GM12878 (cell line): ENCODE measurements around the gene CLN3. TPM values are rescaled to one million over a fixed set of nuclear protein-coding genes. Genes with fewer than 3 reads are reported as not detected.
A peak's percentile ranks its signal among the peaks of the same experiment; 100 is the strongest.

ENCODE experiments used
- ATAC-seq: fragments of 200-7000 bp; cut with Tn5 transposase; 3 replicates; pipeline ENCODE4 v1.9.1; 2020; ENCODE audit warnings: mild to moderate bottlenecking, moderate library complexity
- BruUV-seq: library from RNA; stranded (reverse); fragments of 400-500 nt; replicated peaks from 2 replicates; lab custom pipeline; 2021; lab: Mats Ljungman, UMichigan
- CTCF ChIA-PET: fragments of 300-600 bp; sonication (Branson Sonifier 250); formaldehyde crosslinking; extraction: SDS; loops from one replicate; lab custom pipeline; 2021; ENCODE audit warnings: inconsistent platforms; lab: Yijun Ruan, JAX
- POLR2A ChIA-PET: fragments of 350-600 bp; formaldehyde crosslinking; extraction: SDS; loops from one replicate; lab custom pipeline; 2021; ENCODE audit warnings: inconsistent platforms; lab: Charles Lee
- RAD21 ChIA-PET: fragments of 300-600 bp; sonication (Branson Sonifier 250); formaldehyde crosslinking; loops from one replicate; lab custom pipeline; 2023; ENCODE audit warnings: antibody characterized with exemption; ENCODE audit not compliant: unreplicated experiment; lab: Charles Lee
- SMC1A ChIA-PET: fragments of 300-600 bp; sonication (Branson Sonifier 250); formaldehyde crosslinking; loops from one replicate; lab custom pipeline; 2023; ENCODE audit not compliant: unreplicated experiment, uncharacterized antibody; lab: Charles Lee
- DNase-seq: peaks from one replicate; pipeline ENCODE4 v3.0.0-alpha.2; 2011; ENCODE audit warnings: low read depth, low spot score
- FAIRE-seq: peaks from 3 replicates; lab custom pipeline; 2011; peaks lifted over from hg19 to GRCh38; lab: Jason Lieb, UNC
- H2AFZ ChIP-seq: 2 replicates; pipeline ENCODE4 v1.6.0; 2011; ENCODE audit warnings: low read depth, low read length, control low read depth; ENCODE audit not compliant: control insufficient read depth
- H3K27ac ChIP-seq: 2 replicates; pipeline ENCODE4 v1.5.1; 2011; ENCODE audit warnings: control low read depth; ENCODE audit not compliant: control insufficient read depth, insufficient read depth
- H3K27me3 ChIP-seq, 2 experiments: replicated peaks in 1 of 2; 2 replicates each; pipeline versions ENCODE4 v1.6.0 to v1.6.1; 2011; ENCODE audit warnings: low read length in 1 of 2; ENCODE audit not compliant: control insufficient read depth in 2 of 2, insufficient read depth in 2 of 2
- H3K36me3 ChIP-seq, 2 experiments: 2 replicates each; pipeline ENCODE4 v1.5.1; 2011; ENCODE audit warnings: low read length in 1 of 2; ENCODE audit not compliant: control insufficient read depth in 2 of 2, insufficient read depth in 2 of 2
- H3K4me1 ChIP-seq: 2 replicates; pipeline ENCODE4 v1.6.1; 2011; ENCODE audit warnings: mild to moderate bottlenecking, low read length, moderate library complexity, mixed read lengths; ENCODE audit not compliant: control insufficient read depth, insufficient read depth
- H3K4me2 ChIP-seq: 2 replicates; pipeline ENCODE4 v1.6.0; 2011; ENCODE audit warnings: control low read depth; ENCODE audit not compliant: control insufficient read depth, insufficient read depth
- H3K4me3 ChIP-seq: fragments of 200-600 bp; sonication (generic); 2 replicates; pipeline ENCODE4 v1.5.1; 2016
- H3K79me2 ChIP-seq: 2 replicates; pipeline ENCODE4 v1.6.0; 2011; ENCODE audit warnings: low read length; ENCODE audit not compliant: control insufficient read depth, insufficient read depth
- H3K9ac ChIP-seq: 2 replicates; pipeline ENCODE4 v1.8.0; 2011; ENCODE audit warnings: low read length, control low read depth, mixed read lengths; ENCODE audit not compliant: control insufficient read depth, insufficient read depth
- H3K9me3 ChIP-seq: replicated peaks from 3 replicates; pipeline ENCODE4 v1.5.1; 2011; ENCODE audit warnings: mild to moderate bottlenecking, low read length; ENCODE audit not compliant: control insufficient read depth, insufficient read depth
- H4K20me1 ChIP-seq: 2 replicates; pipeline ENCODE4 v1.6.0; 2011; ENCODE audit not compliant: control insufficient read depth, insufficient read depth
- BMI1 ChIP-seq: fragments of 450-650 bp; IDR thresholded peaks from 2 replicates; pipeline ENCODE4 v1.6.1; 2016; ENCODE audit warnings: mild to moderate bottlenecking, moderate library complexity, borderline replicate concordance
- GATAD2B ChIP-seq: fragments of 450-650 bp; conservative IDR thresholded peaks from 2 replicates; pipeline ENCODE4 v1.6.1; 2017; ENCODE audit warnings: low read depth, mild to moderate bottlenecking, moderate library complexity
- HSF1 ChIP-seq: fragments of 150-350 bp; IDR thresholded peaks from 2 replicates; pipeline ENCODE4 v1.6.1; 2014; ENCODE audit warnings: mild to moderate bottlenecking, low read depth, low read length
- IKZF2 ChIP-seq, 2 experiments: fragments of 450-650 bp; IDR thresholded peaks; 2 replicates each; pipeline ENCODE4 v1.6.1; 2017; ENCODE audit warnings: mild to moderate bottlenecking in 2 of 2, moderate library complexity in 2 of 2
- IRF4 ChIP-seq: IDR thresholded peaks from 2 replicates; pipeline ENCODE4 v1.6.1; 2011; ENCODE audit warnings: low read depth, low read length
- MYC ChIP-seq: IDR thresholded peaks from 2 replicates; pipeline ENCODE4 v1.6.1; 2011; ENCODE audit warnings: mild to moderate bottlenecking, low read length, moderate library complexity, inconsistent platforms; ENCODE audit not compliant: insufficient read depth, insufficient replicate concordance, insufficient read length, severe bottlenecking
- NFYB ChIP-seq: IDR thresholded peaks from 2 replicates; pipeline ENCODE4 v1.6.1; 2011; ENCODE audit warnings: low read depth, mild to moderate bottlenecking, low read length, improper control_type of control experiment, moderate library complexity; ENCODE audit not compliant: insufficient read depth
- NRF1 ChIP-seq: conservative IDR thresholded peaks from 2 replicates; pipeline ENCODE4 v1.6.1; 2011; ENCODE audit warnings: mild to moderate bottlenecking, low read depth, low read length, improper control_type of control experiment
- PAX8 ChIP-seq: fragments of 450-650 bp; IDR thresholded peaks from 2 replicates; pipeline ENCODE4 v1.6.1; 2017; ENCODE audit warnings: mild to moderate bottlenecking, moderate library complexity
- SIX5 ChIP-seq: IDR thresholded peaks from 2 replicates; pipeline ENCODE4 v1.6.1; 2011; ENCODE audit warnings: mild to moderate bottlenecking, low read depth, low read length, moderate library complexity; ENCODE audit not compliant: severe bottlenecking
- WGBS: methylation state at CpG from one replicate; pipeline ENCODE4 v1.1.6; 2016; ENCODE audit warnings: low lambda C conversion rate; ENCODE audit not compliant: insufficient replicate concordance, insufficient coverage; ENCODE audit errors: missing lambda C conversion rate; 5-methylcytosine and 5-hydroxymethylcytosine counted together
- in situ Hi-C: fragments of 300-500 bp; cut with MboI; formaldehyde crosslinking; loops from 9 replicates; pipeline ENCODE4 v1.14.3; 2018; ENCODE audit warnings: mixed read lengths
- intact Hi-C: fragments of 100-400 bp; cut with micrococcal nuclease; formaldehyde crosslinking; loops from one replicate; pipeline ENCODE4 v1.14.2; 2022; ENCODE audit not compliant: unreplicated experiment
- polyA plus RNA-seq, 11 experiments: library from polyadenylated mRNA; depleted of rRNA in 4 of 11; unstranded in 6 of 11; stranded (reverse) in 5 of 11; fragments of >200 nt; fragmentation: Nextera tagmentation in 4 of 11; fragmentation: Illumina TruSeq in 1 of 11; extraction: Ambion mirVana in 4 of 11; extraction: Trizol in 1 of 11; gene quantifications; 1 replicate in 1 of 11; 2 replicates in 10 of 11; pipeline versions ENCODE4 v1.2.1 to v1.2.3, GENCODE V29; 2011 to 2016; ENCODE audit warnings: inconsistent platforms in 2 of 11, missing spikeins in 2 of 11, low read depth in 1 of 11
- total RNA-seq, 4 experiments: library from RNA; depleted of rRNA in 3 of 4; stranded (reverse); fragments of >200 nt in 3 of 4; fragmentation: Illumina TruSeq in 1 of 4; extraction: Trizol in 1 of 4; gene quantifications; 2 replicates each; pipeline versions ENCODE4 v1.2.1 to v1.2.3, GENCODE V29; 2013 to 2021
- TF ChIP-seq, protein P1 (sequence below): fragments of 450-650 bp; conservative IDR thresholded peaks from 2 replicates; pipeline ENCODE4 v1.6.1; 2017; ENCODE audit warnings: mild to moderate bottlenecking, moderate library complexity
- TF ChIP-seq, protein P2 (sequence below): fragments of 450-650 bp; IDR thresholded peaks from 2 replicates; pipeline ENCODE4 v1.6.1; 2017; ENCODE audit warnings: mild to moderate bottlenecking

Gene CLN3
- total and polyA plus RNA-seq, 10 of the 15 experiments (the other 5 are each of a cell fraction or from before 2014, with no cell fraction given), result 2.3 to 25.0 (median 16.6) TPM

- TF ChIP-seq BMI1 (0 out of 2 replicates have a peak, but pooled peaks have one; percentile 2), IRF4 (0 out of 2 replicates have a peak, but pooled peaks have one; percentile 65), IKZF2 (IDR thresholded peaks at IDR 0.05) (peak; percentile 95 to 96), NFYB (peak; percentile 36; the same call in 1 of the 2 replicates)
- TF ChIP-seq, protein P1, sequence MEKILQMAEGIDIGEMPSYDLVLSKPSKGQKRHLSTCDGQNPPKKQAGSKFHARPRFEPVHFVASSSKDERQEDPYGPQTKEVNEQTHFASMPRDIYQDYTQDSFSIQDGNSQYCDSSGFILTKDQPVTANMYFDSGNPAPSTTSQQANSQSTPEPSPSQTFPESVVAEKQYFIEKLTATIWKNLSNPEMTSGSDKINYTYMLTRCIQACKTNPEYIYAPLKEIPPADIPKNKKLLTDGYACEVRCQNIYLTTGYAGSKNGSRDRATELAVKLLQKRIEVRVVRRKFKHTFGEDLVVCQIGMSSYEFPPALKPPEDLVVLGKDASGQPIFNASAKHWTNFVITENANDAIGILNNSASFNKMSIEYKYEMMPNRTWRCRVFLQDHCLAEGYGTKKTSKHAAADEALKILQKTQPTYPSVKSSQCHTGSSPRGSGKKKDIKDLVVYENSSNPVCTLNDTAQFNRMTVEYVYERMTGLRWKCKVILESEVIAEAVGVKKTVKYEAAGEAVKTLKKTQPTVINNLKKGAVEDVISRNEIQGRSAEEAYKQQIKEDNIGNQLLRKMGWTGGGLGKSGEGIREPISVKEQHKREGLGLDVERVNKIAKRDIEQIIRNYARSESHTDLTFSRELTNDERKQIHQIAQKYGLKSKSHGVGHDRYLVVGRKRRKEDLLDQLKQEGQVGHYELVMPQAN, result no peak
Measured at GRCh38 chr16:28494121-28494851, 2.4 kb upstream of the CLN3 start, which contains the start of gene APOBR (continued).

- WGBS, result 21% methylated on average over 4 of the region's 4 CpGs
- no peak for ATAC-seq
- BruUV-seq, result no TSS peak
- peak overlapping the region; percentile 86 for H3K9ac ChIP-seq
- no peaks in the 10 kb centered on the region for H3K27me3 ChIP-seq
- POLR2A ChIA-PET, result interaction anchor here (1.4 to 1.5 kb wide), 2 partner anchors 21 to 64 kb away, joined by 3 to 8 read pairs; no protein-coding TSS in a partner anchor
- no peaks in the 10 kb centered on the region for H3K9me3 ChIP-seq
- TF ChIP-seq SIX5, result no peak
- TF ChIP-seq GATAD2B, result no peak
- TF ChIP-seq HSF1, result no peak
- TF ChIP-seq PAX8, result 0 out of 2 replicates have a peak, but pooled peaks have one; percentile 7
- no peak for TF ChIP-seq MYC
- no peak for TF ChIP-seq NRF1
- TF ChIP-seq, protein P2, sequence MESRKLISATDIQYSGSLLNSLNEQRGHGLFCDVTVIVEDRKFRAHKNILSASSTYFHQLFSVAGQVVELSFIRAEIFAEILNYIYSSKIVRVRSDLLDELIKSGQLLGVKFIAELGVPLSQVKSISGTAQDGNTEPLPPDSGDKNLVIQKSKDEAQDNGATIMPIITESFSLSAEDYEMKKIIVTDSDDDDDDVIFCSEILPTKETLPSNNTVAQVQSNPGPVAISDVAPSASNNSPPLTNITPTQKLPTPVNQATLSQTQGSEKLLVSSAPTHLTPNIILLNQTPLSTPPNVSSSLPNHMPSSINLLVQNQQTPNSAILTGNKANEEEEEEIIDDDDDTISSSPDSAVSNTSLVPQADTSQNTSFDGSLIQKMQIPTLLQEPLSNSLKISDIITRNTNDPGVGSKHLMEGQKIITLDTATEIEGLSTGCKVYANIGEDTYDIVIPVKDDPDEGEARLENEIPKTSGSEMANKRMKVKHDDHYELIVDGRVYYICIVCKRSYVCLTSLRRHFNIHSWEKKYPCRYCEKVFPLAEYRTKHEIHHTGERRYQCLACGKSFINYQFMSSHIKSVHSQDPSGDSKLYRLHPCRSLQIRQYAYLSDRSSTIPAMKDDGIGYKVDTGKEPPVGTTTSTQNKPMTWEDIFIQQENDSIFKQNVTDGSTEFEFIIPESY, result no peak
- TF ChIP-seq, all 136 proteins: peak for 1
- H2AFZ ChIP-seq, result peak overlapping the region; percentile 95
- H3K36me3 ChIP-seq, result peaks cover 0 to 2% of the 10 kb centered on the region in 2 experiments; a peak in 1 of 4 replicates
- peaks cover 6% of the 10 kb centered on the region for H3K79me2 ChIP-seq
- H3K4me2 ChIP-seq, result peak overlapping the region; percentile 40
- in situ Hi-C loops, result no loop called here
- peak overlapping the region; percentile 97 for H3K27ac ChIP-seq
- SMC1A ChIA-PET, result interaction anchor here (0.9 to 1.0 kb wide), 2 partner anchors 18 to 63 kb away, joined by 3 read pairs; no protein-coding TSS in a partner anchor
- H4K20me1 ChIP-seq, result no peaks in the 10 kb centered on the region
- DNase-seq (no peak), FAIRE-seq (no peak)
- peaks cover 38% of the 10 kb centered on the region for H3K4me1 ChIP-seq
- intact Hi-C loops, result loop anchor here (5.0 to 10.0 kb wide), 2 partner anchors 60 to 432 kb away; partner anchors contain the start of genes RABEP2 and SGF29
- CTCF ChIA-PET, result interaction anchor here (0.9 to 1.1 kb wide), 2 partner anchors 20 to 124 kb away, joined by 3 to 5 read pairs; partner anchors contain the start of gene NPIPB7
- RAD21 ChIA-PET, result interaction anchor here (0.6 to 1.8 kb wide), 3 partner anchors 61 to 1503 kb away, joined by 3 to 4 read pairs (median 4); partner anchors contain the start of gene SGF29
- peak overlapping the region; percentile 91; the same call in 1 of the 2 replicates for H3K4me3 ChIP-seq
Measured at GRCh38 chr16:28492511-28492910, 637 bp upstream of the CLN3 start.
